Effector memory CD8-positive, alpha-beta T cell (primary cell): ENCODE data around the gene DUSP18.
"Not testable (repeated sequence)": the region's sequence is repeated elsewhere in the genome, so short reads cannot be mapped to it uniquely, and the experiment has no call there.

Experiments used
- ATAC-seq: fragments of 150-1000 bp; cut with Tn5 transposase; replicated peaks from 2 replicates; pipeline ENCODE4 v1.10.0; 2021; ENCODE audit warnings: mild to moderate bottlenecking, moderate library complexity
- DNase-seq, 3 experiments: peaks; one replicate each; pipeline ENCODE4 v3.0.0; 2021
- H3K27ac Mint-ChIP-seq, 2 donors: one replicate each; pipeline ENCODE4 v1.8.0; 2022; ENCODE audit warnings: mild to moderate bottlenecking in 2 of 2, mixed read lengths in 2 of 2, moderate library complexity in 2 of 2
- H3K27me3 Mint-ChIP-seq, 2 donors: one replicate each; pipeline ENCODE4 v1.8.0; 2022; ENCODE audit warnings: mixed read lengths in 2 of 2
- H3K36me3 Mint-ChIP-seq: one replicate; pipeline ENCODE4 v1.8.0; 2022; ENCODE audit warnings: mild to moderate bottlenecking, moderate library complexity, mixed read lengths; ENCODE audit not compliant: insufficient read depth
- H3K4me1 Mint-ChIP-seq, 2 donors: one replicate each; pipeline ENCODE4 v1.8.0; 2022; ENCODE audit warnings: low read depth in 2 of 2, mixed read lengths in 2 of 2
- H3K4me3 Mint-ChIP-seq, 2 donors: one replicate each; pipeline ENCODE4 v1.8.0; 2022; ENCODE audit warnings: mild to moderate bottlenecking in 2 of 2, mixed read lengths in 2 of 2, moderate library complexity in 2 of 2
- H3K9me3 Mint-ChIP-seq, 2 donors: one replicate each; pipeline ENCODE4 v1.8.0; 2022; ENCODE audit warnings: mixed read lengths in 2 of 2
- total RNA-seq, 9 experiments: gene quantifications; one replicate each; lab custom pipeline; 2026; lab: John Stamatoyannopoulos, UW

Gene DUSP18
- total RNA-seq = 8.7 to 24.9 (median 13.9) reads per million in 9 experiments

GRCh38 chr22:30667494-30668385 lies at the start of gene DUSP18:
TSS of gene DUSP18 (minus strand) at chr22:30667875. CDS start at chr22:30664003, 3,872 bp downstream.
- H3K27me3 Mint-ChIP-seq = no peaks in the 10 kb centered on the region
- no peaks in the 10 kb centered on the region for H3K9me3 Mint-ChIP-seq
- H3K36me3 Mint-ChIP-seq = peaks cover 31% of the 10 kb centered on the region
- peak within 1 kb of the TSS; percentile 90 to 92 for H3K27ac Mint-ChIP-seq
- DNase-seq (peak; percentile 91 to 94 (median 93)), ATAC-seq (peak; percentile 96)
- H3K4me1 Mint-ChIP-seq = peaks cover 25 to 28% of the 10 kb centered on the region in 2 donors
- peak within 1 kb of the TSS; percentile 81 to 90 for H3K4me3 Mint-ChIP-seq

- Mint-ChIP-seq H3K27ac (no peak overlapping the region), H3K36me3 (peaks cover 3% of the 10 kb centered on the region), H3K9me3 (no peaks in the 10 kb centered on the region), H3K4me1 (peaks cover 6 to 9% of the 10 kb centered on the region in 2 donors), H3K4me3 (no peak overlapping the region), H3K27me3 (no peaks in the 10 kb centered on the region)
- ATAC-seq = no peak
- DNase-seq = no peak
Measured at GRCh38 chr22:30714062-30714461, 46.4 kb upstream of the DUSP18 start.

DNA sequence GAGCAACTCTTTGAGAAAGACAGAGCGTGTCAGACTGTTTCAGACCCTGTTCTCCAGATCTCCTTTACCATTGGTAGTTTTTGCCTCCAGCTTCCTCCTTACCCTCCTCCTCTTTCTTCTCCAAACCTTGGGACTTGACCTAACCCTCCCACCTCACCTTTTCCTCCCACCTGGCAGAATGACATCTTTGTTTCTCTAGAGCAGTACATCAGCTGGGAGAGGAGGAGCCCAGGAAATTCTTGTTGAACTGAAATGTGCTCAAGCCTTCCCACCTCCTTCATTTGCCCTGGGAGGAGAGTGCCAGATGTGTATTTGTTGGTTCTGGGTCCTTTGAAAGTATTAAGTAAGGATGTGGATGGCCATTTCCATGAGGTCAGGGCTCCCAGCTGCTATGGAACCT lies 44.4 kb upstream of the DUSP18 start:
- Mint-ChIP-seq H3K9me3 (no peaks in the 10 kb centered on the region), H3K27ac (peak overlapping the region in 1 of 2 donors; percentile 83), H3K4me3 (no peak overlapping the region), H3K27me3 (no peaks in the 10 kb centered on the region), H3K4me1 (peaks cover 6 to 9% of the 10 kb centered on the region in 2 donors), H3K36me3 (peaks cover 3% of the 10 kb centered on the region)
- no peak for DNase-seq
- ATAC-seq = no peak

DNA sequence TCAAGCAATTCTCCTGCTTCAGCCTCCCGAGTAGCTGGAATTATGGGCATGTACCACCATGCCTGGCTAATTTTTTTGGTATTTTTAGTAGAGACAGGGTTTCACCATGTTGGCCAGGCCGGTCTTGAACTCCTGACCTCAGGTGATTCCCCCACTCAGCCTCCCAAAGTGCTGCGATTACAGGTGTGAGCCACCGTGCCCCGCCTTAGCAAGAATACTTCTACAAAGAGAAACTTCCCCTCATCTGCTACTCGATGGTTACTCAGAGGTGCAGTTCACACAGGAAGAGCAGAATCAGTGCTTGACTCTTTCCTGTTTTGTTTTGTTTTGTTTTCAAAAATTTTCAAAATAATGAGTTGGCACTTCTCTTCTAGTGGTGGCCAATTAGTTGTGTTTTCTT lies 42.3 kb upstream of the DUSP18 start:
- not testable (repeated sequence) for H3K36me3 Mint-ChIP-seq, H3K27me3 Mint-ChIP-seq, H3K9me3 Mint-ChIP-seq
- Mint-ChIP-seq H3K27ac (peak overlapping the region; percentile 89 to 92), H3K4me1 (peaks cover 20 to 27% of the 10 kb centered on the region in 2 donors), H3K4me3 (peak overlapping the region in 1 of 2 donors; percentile 20)
- ATAC-seq = peak; percentile 77
- DNase-seq = peak in 2 of 3 experiments; percentile 27 to 33

- DNase-seq (peak in 1 of 3 experiments; percentile 17), ATAC-seq (peak; percentile 74)
- Mint-ChIP-seq H3K27me3 (peaks cover 0 to 6% of the 10 kb centered on the region in 2 donors), H3K9me3 (no peaks in the 10 kb centered on the region), H3K4me3 (peak overlapping the region in 1 of 2 donors; percentile 46), H3K36me3 (no peaks in the 10 kb centered on the region), H3K4me1 (peaks cover 20 to 27% of the 10 kb centered on the region in 2 donors), H3K27ac (peak overlapping the region; percentile 88 to 92)
Measured at GRCh38 chr22:30705710-30706651, 38.3 kb upstream of the DUSP18 start.

DNA sequence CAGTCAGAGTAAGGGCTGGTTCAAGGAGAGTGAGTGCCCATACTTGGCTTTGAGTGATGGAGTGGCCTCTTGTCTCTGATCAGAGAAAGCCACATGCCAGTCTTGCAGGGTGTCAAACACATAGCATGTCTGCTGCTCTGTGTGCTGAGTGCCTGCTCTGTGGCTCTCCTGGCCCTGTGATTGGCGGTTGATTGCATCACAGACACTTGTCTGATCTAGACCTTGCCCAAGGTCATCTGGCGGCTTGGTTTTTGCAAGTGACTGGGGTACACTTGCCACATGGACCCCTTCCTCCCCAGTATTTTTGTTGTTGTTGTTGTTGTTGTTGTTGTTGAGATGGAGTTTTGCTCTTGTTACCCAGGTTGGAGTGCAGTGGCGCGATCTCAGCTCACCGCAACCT lies 37.3 kb upstream of the DUSP18 start:
- DNase-seq (no peak), ATAC-seq (peak; percentile 27)
- H3K36me3 Mint-ChIP-seq = no peaks in the 10 kb centered on the region
- no peak overlapping the region for H3K4me3 Mint-ChIP-seq
- peak overlapping the region in 1 of 2 donors; percentile 92 for H3K27ac Mint-ChIP-seq
- peaks cover 15 to 20% of the 10 kb centered on the region in 2 donors for H3K4me1 Mint-ChIP-seq
- H3K27me3 Mint-ChIP-seq = peaks cover 0 to 6% of the 10 kb centered on the region in 2 donors
- H3K9me3 Mint-ChIP-seq = no peaks in the 10 kb centered on the region

GRCh38 chr22:30702856-30703255 lies 35.2 kb upstream of the DUSP18 start:
- ATAC-seq (no peak), DNase-seq (no peak)
- no peaks in the 10 kb centered on the region for H3K36me3 Mint-ChIP-seq
- no peak overlapping the region for H3K27ac Mint-ChIP-seq
- H3K4me3 Mint-ChIP-seq = no peak overlapping the region
- H3K27me3 Mint-ChIP-seq = peaks cover 0 to 6% of the 10 kb centered on the region in 2 donors
- H3K4me1 Mint-ChIP-seq = peaks cover 14 to 18% of the 10 kb centered on the region in 2 donors
- H3K9me3 Mint-ChIP-seq = no peaks in the 10 kb centered on the region

GRCh38 chr22:30701872-30702271 lies 34.2 kb upstream of the DUSP18 start:
- H3K4me1 Mint-ChIP-seq = peaks cover 14 to 15% of the 10 kb centered on the region in 2 donors
- DNase-seq = no peak
- H3K27me3 Mint-ChIP-seq = peaks cover 0 to 6% of the 10 kb centered on the region in 2 donors
- no peaks in the 10 kb centered on the region for H3K36me3 Mint-ChIP-seq
- H3K27ac Mint-ChIP-seq = no peak overlapping the region
- ATAC-seq = no peak
- no peak overlapping the region for H3K4me3 Mint-ChIP-seq
- H3K9me3 Mint-ChIP-seq = no peaks in the 10 kb centered on the region

DNA sequence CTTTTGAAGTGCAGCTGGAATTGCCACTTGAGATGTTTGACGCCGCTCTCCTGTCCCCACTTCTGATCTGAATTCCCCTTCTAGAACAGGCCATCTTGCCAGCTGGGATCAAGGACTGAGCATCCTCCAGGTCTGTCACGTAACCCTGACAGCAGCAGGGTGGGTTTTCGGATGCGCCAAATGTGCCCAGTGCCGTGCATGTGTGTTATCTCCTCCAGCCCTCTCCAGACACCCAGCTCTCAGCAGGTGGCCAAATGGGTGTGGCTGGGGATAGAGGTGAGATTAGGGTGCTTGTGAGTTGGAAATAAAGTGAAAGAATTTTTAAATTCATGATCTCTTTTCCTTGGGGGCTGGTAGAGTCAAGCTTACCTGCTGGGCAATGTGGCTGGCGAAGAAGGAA lies 30.3 kb upstream of the DUSP18 start:
- Mint-ChIP-seq H3K4me3 (no peak overlapping the region), H3K27ac (no peak overlapping the region), H3K9me3 (no peaks in the 10 kb centered on the region), H3K36me3 (no peaks in the 10 kb centered on the region), H3K27me3 (peaks cover 11 to 22% of the 10 kb centered on the region in 2 donors), H3K4me1 (peaks cover 0 to 7% of the 10 kb centered on the region in 2 donors)
- ATAC-seq = no peak
- no peak for DNase-seq

DNA sequence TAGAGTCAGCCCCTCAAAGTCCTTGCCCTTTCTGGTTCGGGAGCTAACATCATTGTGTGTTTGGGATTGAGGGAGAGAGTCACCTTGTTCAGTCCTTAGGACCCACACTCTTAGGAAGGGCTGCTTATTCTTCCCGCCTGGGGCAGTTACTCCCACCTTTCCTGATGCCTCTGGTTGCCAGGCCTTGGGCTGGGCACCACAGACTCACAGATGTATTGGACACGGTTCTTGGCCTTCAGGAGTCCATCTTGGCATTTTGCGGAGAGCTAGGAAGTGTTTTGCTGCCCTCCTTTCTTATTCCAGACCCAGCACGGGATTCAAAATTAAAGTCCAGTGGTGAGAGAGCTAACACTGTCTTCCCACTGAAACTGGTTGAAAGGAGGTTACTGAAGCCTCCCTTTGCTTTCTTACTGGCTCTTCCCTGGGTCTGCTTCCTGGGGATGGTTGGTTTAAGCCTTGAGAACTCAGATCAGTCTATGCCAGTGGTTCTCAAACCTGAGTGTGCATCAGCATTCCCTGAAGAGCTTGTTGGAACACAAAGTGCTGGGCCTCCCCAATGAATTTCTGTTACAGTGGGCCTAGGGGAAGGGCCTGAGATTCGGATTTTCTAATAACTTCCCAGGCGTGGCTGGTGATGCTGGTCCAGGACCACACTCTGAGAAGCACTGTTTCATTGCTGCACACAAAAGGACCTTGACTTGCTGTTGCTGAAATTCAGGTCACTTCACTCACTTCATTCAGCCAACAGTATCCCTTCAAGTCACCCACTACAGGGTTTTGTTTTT lies 28.4 kb upstream of the DUSP18 start:
- Mint-ChIP-seq H3K36me3 (no peaks in the 10 kb centered on the region), H3K9me3 (no peaks in the 10 kb centered on the region), H3K27me3 (peaks cover 12 to 24% of the 10 kb centered on the region in 2 donors), H3K4me1 (peaks cover 0 to 7% of the 10 kb centered on the region in 2 donors), H3K4me3 (peak overlapping the region; percentile 63 to 68), H3K27ac (peak overlapping the region in 1 of 2 donors; percentile 60)
- DNase-seq = no peak
- no peak for ATAC-seq

DNA sequence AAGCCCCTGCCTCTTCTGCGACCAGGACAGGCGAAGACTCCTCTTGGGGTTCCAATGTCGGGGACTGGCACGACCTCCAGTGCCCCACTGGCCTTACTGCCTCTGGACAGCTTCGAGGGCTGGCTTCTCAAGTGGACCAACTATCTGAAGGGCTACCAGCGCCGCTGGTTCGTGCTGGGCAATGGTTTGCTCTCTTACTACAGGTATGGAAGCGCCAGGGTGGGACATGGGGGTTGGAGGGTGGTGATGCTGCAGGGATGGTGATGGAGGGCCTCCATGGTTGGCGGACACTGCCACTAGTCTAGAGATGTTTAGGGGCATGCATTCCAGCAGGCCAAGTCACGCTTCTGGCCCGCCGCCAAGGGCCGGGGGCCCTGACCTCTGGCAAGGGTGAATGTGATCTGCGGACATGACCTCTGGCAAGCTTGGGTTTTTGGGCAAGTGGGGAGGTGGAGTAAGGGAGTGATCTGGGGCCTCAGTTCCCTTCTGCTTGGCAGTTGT lies 27.7 kb upstream of the DUSP18 start:
- DNase-seq = no peak
- H3K27ac Mint-ChIP-seq = no peak overlapping the region
- peaks cover 0 to 7% of the 10 kb centered on the region in 2 donors for H3K4me1 Mint-ChIP-seq

DNA sequence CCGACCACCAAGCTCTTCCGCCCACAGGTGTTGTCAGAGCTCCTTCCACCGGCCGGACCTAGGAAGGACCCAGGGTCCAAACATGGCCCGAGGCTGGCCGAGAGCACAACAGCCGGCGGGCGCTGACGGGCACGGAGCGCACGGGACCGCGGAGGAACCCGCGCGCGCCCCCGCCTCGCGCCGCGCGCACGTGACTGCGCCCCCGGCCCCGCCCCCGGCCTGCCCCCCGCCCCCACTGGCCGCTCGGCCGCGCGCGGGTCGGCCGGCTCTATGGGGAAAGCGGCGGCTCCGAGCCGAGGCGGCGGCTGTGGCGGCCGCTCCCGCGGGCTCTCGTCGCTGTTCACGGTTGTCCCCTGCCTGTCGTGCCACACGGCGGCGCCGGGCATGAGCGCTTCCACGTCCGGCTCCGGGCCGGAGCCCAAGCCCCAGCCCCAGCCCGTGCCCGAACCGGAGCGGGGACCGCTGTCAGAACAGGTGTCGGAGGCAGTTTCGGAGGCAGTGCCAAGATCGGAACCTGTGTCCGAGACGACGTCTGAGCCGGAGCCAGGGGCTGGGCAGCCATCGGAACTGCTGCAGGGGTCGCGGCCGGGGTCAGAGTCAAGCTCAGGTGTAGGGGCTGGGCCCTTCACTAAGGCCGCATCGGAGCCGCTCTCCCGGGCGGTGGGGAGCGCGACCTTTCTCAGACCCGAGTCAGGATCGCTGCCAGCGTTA lies 27.1 kb upstream of the DUSP18 start, which contains the start of gene OSBP2:
OSBP2 (plus strand) TSS at position 235 of the 711 bp plus-strand sequence; CDS start at position 271, 36 bp downstream.
- Mint-ChIP-seq H3K27ac (peak within 1 kb of the TSS in 1 of 2 donors; percentile 49), H3K27me3 (peaks cover 12 to 24% of the 10 kb centered on the region in 2 donors), H3K9me3 (no peaks in the 10 kb centered on the region), H3K4me1 (peaks cover 0 to 7% of the 10 kb centered on the region in 2 donors), H3K4me3 (peak within 1 kb of the TSS; percentile 80 to 81), H3K36me3 (no peaks in the 10 kb centered on the region)
- peak in 2 of 3 experiments; percentile 17 to 19 for DNase-seq
- ATAC-seq = peak; percentile 67

More for the DNA sequence above, 27.7 kb upstream of the DUSP18 start:
- H3K4me3 Mint-ChIP-seq = peak overlapping the region; percentile 63 to 68
- ATAC-seq = no peak
- no peaks in the 10 kb centered on the region for H3K9me3 Mint-ChIP-seq
- H3K36me3 Mint-ChIP-seq = no peaks in the 10 kb centered on the region
- H3K27me3 Mint-ChIP-seq = peaks cover 12 to 24% of the 10 kb centered on the region in 2 donors
